GM12878 (cell line): Measurements from ENCODE around the gene TGFB3. TPM values are rescaled to one million over a fixed set of nuclear protein-coding genes. Genes with fewer than 3 reads are reported as not detected.

Experiments
- ATAC-seq: fragments of 200-7000 bp; cut with Tn5 transposase; 3 replicates; pipeline ENCODE4 v1.9.1; 2020; ENCODE audit warnings: mild to moderate bottlenecking, moderate library complexity
- BruUV-seq: library from RNA; stranded (reverse); fragments of 400-500 nt; replicated peaks from 2 replicates; lab custom pipeline; 2021; lab: Mats Ljungman, UMichigan
- CTCF ChIA-PET: fragments of 300-600 bp; sonication (Branson Sonifier 250); formaldehyde crosslinking; extraction: SDS; loops from one replicate; lab custom pipeline; 2021; ENCODE audit warnings: inconsistent platforms; lab: Yijun Ruan, JAX
- POLR2A ChIA-PET: fragments of 350-600 bp; formaldehyde crosslinking; extraction: SDS; loops from one replicate; lab custom pipeline; 2021; ENCODE audit warnings: inconsistent platforms; lab: Charles Lee
- RAD21 ChIA-PET: fragments of 300-600 bp; sonication (Branson Sonifier 250); formaldehyde crosslinking; loops from one replicate; lab custom pipeline; 2023; ENCODE audit warnings: antibody characterized with exemption; ENCODE audit not compliant: unreplicated experiment; lab: Charles Lee
- SMC1A ChIA-PET: fragments of 300-600 bp; sonication (Branson Sonifier 250); formaldehyde crosslinking; loops from one replicate; lab custom pipeline; 2023; ENCODE audit not compliant: unreplicated experiment, uncharacterized antibody; lab: Charles Lee
- DNase-seq: peaks from one replicate; pipeline ENCODE4 v3.0.0-alpha.2; 2011; ENCODE audit warnings: low read depth, low spot score
- FAIRE-seq: peaks from 3 replicates; lab custom pipeline; 2011; peaks lifted over from hg19 to GRCh38; lab: Jason Lieb, UNC
- H2AFZ ChIP-seq: 2 replicates; pipeline ENCODE4 v1.6.0; 2011; ENCODE audit warnings: low read depth, low read length, control low read depth; ENCODE audit not compliant: control insufficient read depth
- H3K27ac ChIP-seq: 2 replicates; pipeline ENCODE4 v1.5.1; 2011; ENCODE audit warnings: control low read depth; ENCODE audit not compliant: control insufficient read depth, insufficient read depth
- H3K27me3 ChIP-seq, 2 experiments: replicated peaks in 1 of 2; 2 replicates each; pipeline versions ENCODE4 v1.6.0 to v1.6.1; 2011; ENCODE audit warnings: low read length in 1 of 2; ENCODE audit not compliant: control insufficient read depth in 2 of 2, insufficient read depth in 2 of 2
- H3K36me3 ChIP-seq, 2 experiments: 2 replicates each; pipeline ENCODE4 v1.5.1; 2011; ENCODE audit warnings: low read length in 1 of 2; ENCODE audit not compliant: control insufficient read depth in 2 of 2, insufficient read depth in 2 of 2
- H3K4me1 ChIP-seq: 2 replicates; pipeline ENCODE4 v1.6.1; 2011; ENCODE audit warnings: mild to moderate bottlenecking, low read length, moderate library complexity, mixed read lengths; ENCODE audit not compliant: control insufficient read depth, insufficient read depth
- H3K4me2 ChIP-seq: 2 replicates; pipeline ENCODE4 v1.6.0; 2011; ENCODE audit warnings: control low read depth; ENCODE audit not compliant: control insufficient read depth, insufficient read depth
- H3K4me3 ChIP-seq: fragments of 200-600 bp; sonication (generic); 2 replicates; pipeline ENCODE4 v1.5.1; 2016
- H3K79me2 ChIP-seq: 2 replicates; pipeline ENCODE4 v1.6.0; 2011; ENCODE audit warnings: low read length; ENCODE audit not compliant: control insufficient read depth, insufficient read depth
- H3K9ac ChIP-seq: 2 replicates; pipeline ENCODE4 v1.8.0; 2011; ENCODE audit warnings: low read length, control low read depth, mixed read lengths; ENCODE audit not compliant: control insufficient read depth, insufficient read depth
- H3K9me3 ChIP-seq: replicated peaks from 3 replicates; pipeline ENCODE4 v1.5.1; 2011; ENCODE audit warnings: mild to moderate bottlenecking, low read length; ENCODE audit not compliant: control insufficient read depth, insufficient read depth
- H4K20me1 ChIP-seq: 2 replicates; pipeline ENCODE4 v1.6.0; 2011; ENCODE audit not compliant: control insufficient read depth, insufficient read depth
- CHD2 ChIP-seq: IDR thresholded peaks from 2 replicates; pipeline ENCODE4 v1.6.1; 2011; ENCODE audit warnings: low read depth, low read length, improper control_type of control experiment, borderline replicate concordance
- KDM1A ChIP-seq: fragments of 200-600 bp; sonication (generic); IDR thresholded peaks from 2 replicates; pipeline ENCODE4 v1.6.1; 2016; ENCODE audit warnings: borderline replicate concordance
- RB1 ChIP-seq: fragments of 450-650 bp; formaldehyde crosslinking; IDR thresholded peaks from 2 replicates; pipeline ENCODE4 v1.6.1; 2017; ENCODE audit warnings: mild to moderate bottlenecking, borderline replicate concordance
- TARDBP ChIP-seq: IDR thresholded peaks from 2 replicates; pipeline ENCODE4 v1.6.1; 2016; ENCODE audit warnings: borderline replicate concordance
- ZNF24 ChIP-seq: fragments of 450-650 bp; IDR thresholded peaks from 2 replicates; pipeline ENCODE4 v1.6.1; 2017; ENCODE audit warnings: antibody characterized with exemption, mild to moderate bottlenecking
- WGBS: methylation state at CpG from one replicate; pipeline ENCODE4 v1.1.6; 2016; ENCODE audit warnings: low lambda C conversion rate; ENCODE audit not compliant: insufficient replicate concordance, insufficient coverage; ENCODE audit errors: missing lambda C conversion rate; 5-methylcytosine and 5-hydroxymethylcytosine counted together
- in situ Hi-C: fragments of 300-500 bp; cut with MboI; formaldehyde crosslinking; loops from 9 replicates; pipeline ENCODE4 v1.14.3; 2018; ENCODE audit warnings: mixed read lengths
- intact Hi-C: fragments of 100-400 bp; cut with micrococcal nuclease; formaldehyde crosslinking; loops from one replicate; pipeline ENCODE4 v1.14.2; 2022; ENCODE audit not compliant: unreplicated experiment
- polyA plus RNA-seq, 11 experiments: library from polyadenylated mRNA; depleted of rRNA in 4 of 11; unstranded in 6 of 11; stranded (reverse) in 5 of 11; fragments of >200 nt; fragmentation: Nextera tagmentation in 4 of 11; fragmentation: Illumina TruSeq in 1 of 11; extraction: Ambion mirVana in 4 of 11; extraction: Trizol in 1 of 11; gene quantifications; 1 replicate in 1 of 11; 2 replicates in 10 of 11; pipeline versions ENCODE4 v1.2.1 to v1.2.3, GENCODE V29; 2011 to 2016; ENCODE audit warnings: inconsistent platforms in 2 of 11, missing spikeins in 2 of 11, low read depth in 1 of 11
- total RNA-seq, 4 experiments: library from RNA; depleted of rRNA in 3 of 4; stranded (reverse); fragments of >200 nt in 3 of 4; fragmentation: Illumina TruSeq in 1 of 4; extraction: Trizol in 1 of 4; gene quantifications; 2 replicates each; pipeline versions ENCODE4 v1.2.1 to v1.2.3, GENCODE V29; 2013 to 2021
- TF ChIP-seq, protein P1 (sequence below): fragments of 450-650 bp; IDR thresholded peaks from 2 replicates; pipeline ENCODE4 v1.6.1; 2018; ENCODE audit warnings: mild to moderate bottlenecking, low read depth, moderate library complexity; ENCODE audit not compliant: partially characterized antibody

TGFB3 gene
- total and polyA plus RNA-seq, 10 of the 15 experiments (the other 5 are each of a cell fraction or from before 2014, with no cell fraction given), result 0.27 to 2.6 (median 0.82) TPM

DNA sequence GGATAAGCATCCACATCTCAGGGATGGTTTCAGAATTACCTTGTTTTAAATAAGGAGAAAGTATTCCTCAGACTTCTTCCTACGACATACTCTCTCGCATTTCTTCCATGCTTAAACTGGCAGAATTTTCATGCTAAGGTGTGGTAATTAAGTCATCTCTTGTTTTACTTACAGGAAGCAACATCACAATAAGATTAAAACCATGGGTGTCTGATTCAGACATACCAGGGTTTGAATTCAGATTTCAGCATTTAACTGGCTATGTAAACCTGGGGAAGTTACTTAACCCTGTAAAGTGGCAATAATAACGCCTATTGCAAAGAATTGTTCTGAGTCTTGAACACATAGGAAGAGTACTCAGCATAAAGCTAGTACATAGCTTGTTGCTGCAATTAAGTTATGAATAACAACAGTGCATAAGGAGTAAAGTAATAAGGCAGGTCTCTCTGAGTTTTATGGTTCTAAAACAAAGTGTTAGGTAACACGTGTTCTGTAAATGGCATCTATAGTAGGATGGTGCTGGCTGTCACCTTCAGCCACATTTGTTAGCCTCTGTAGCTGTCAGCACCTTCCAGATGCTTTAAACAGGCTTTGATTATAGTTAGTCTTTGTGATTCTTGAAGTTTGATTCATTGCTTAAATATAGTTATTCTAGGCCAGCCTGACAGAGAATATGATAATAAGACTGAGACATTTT lies 42.6 kb upstream of the TGFB3 start:
- Histone ChIP-seq H3K9ac (peak overlapping the region; percentile 28; the same call in 1 of the 2 replicates), H3K4me3 (no peak overlapping the region), H3K27ac (peak overlapping the region; percentile 53), H3K79me2 (no peaks in the 10 kb centered on the region), H3K9me3 (peaks cover 3% of the 10 kb centered on the region), H4K20me1 (no peaks in the 10 kb centered on the region), H2AFZ (peak overlapping the region; percentile 59; the same call in 1 of the 2 replicates), H3K27me3 (no peaks in the 10 kb centered on the region), H3K4me2 (peak overlapping the region; percentile 75; the same call in 1 of the 2 replicates), H3K36me3 (peaks cover 0 to 7% of the 10 kb centered on the region in 2 experiments; a peak in 1 of 4 replicates), H3K4me1 (peaks cover 9% of the 10 kb centered on the region)
- TF ChIP-seq CHD2, result no peak
- no peak for TF ChIP-seq ZNF24
- TF ChIP-seq RB1, result no peak
- TF ChIP-seq, protein P1, sequence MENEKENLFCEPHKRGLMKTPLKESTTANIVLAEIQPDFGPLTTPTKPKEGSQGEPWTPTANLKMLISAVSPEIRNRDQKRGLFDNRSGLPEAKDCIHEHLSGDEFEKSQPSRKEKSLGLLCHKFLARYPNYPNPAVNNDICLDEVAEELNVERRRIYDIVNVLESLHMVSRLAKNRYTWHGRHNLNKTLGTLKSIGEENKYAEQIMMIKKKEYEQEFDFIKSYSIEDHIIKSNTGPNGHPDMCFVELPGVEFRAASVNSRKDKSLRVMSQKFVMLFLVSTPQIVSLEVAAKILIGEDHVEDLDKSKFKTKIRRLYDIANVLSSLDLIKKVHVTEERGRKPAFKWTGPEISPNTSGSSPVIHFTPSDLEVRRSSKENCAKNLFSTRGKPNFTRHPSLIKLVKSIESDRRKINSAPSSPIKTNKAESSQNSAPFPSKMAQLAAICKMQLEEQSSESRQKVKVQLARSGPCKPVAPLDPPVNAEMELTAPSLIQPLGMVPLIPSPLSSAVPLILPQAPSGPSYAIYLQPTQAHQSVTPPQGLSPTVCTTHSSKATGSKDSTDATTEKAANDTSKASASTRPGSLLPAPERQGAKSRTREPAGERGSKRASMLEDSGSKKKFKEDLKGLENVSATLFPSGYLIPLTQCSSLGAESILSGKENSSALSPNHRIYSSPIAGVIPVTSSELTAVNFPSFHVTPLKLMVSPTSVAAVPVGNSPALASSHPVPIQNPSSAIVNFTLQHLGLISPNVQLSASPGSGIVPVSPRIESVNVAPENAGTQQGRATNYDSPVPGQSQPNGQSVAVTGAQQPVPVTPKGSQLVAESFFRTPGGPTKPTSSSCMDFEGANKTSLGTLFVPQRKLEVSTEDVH, result no peak
- TF ChIP-seq TARDBP, result no peak
- no peak for TF ChIP-seq KDM1A
- in situ Hi-C loops (no loop called here), intact Hi-C loops (no loop called here)
- SMC1A ChIA-PET, result no interaction called here
- RAD21 ChIA-PET, result no interaction called here
- DNase-seq, result no peak
- CTCF ChIA-PET, result interaction anchor here (0.6 to 1.5 kb wide), 2 partner anchors 26 to 31 kb away, joined by 3 read pairs; no protein-coding TSS in a partner anchor
- BruUV-seq, result no TSS peak
- no peak for FAIRE-seq
- no peak for ATAC-seq
- WGBS, result 84% methylated on average over 4 of the region's 4 CpGs
- POLR2A ChIA-PET, result no interaction called here
